ENCODE data around the gene DPH7. TPM values are rescaled to one million over a fixed set of nuclear protein-coding genes. Genes with fewer than 3 reads are reported as not detected.

Gene DPH7
- total and polyA plus RNA-seq, 2 of the 8 experiments (the other 6 are each of a cell fraction or from before 2014, with no cell fraction given), result 44.6 to 45.5 TPM

DNA sequence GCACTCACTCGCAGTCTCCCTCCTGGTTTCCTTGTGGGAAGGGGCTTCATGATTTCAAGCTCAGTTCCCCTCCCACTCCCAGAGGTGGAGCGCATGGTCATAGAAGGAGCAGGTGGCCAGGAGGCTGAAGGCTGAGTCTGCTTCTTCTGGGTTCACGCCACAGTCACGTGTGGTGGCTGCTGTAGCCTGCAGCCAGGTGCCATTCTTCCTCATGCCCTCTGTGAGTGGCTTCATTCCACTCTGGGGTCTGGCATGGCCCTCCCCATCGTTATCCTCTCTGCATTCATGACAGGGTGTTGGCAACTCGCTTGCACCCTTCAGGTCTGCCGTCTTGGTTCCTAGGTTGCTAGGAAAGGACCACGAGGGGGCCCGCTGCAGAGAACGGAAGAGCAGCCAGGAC is 23.5 kb downstream of the DPH7 start (continued):
- TF ChIP-seq MAFK (IDR thresholded peaks at IDR 0.05; ENCODE audit: low read depth, low read length), result no peak
